ENCODE data around the gene ARHGAP24. TPM values are rescaled to one million over a fixed set of nuclear protein-coding genes. Genes with fewer than 3 reads are reported as not detected.

Gene ARHGAP24
- total and polyA plus RNA-seq, 2 donors (not counting 1 experiment from before 2014, with no cell fraction given): 48.4 to 141 TPM

GRCh38 chr4:85803856-85804255 lies 328.9 kb downstream of the ARHGAP24 start:
- Histone ChIP-seq H3K79me2 (ENCODE audit: control insufficient read depth, insufficient read depth, low read length) (peaks cover 31% of the 10 kb centered on the region), H3K9ac (ENCODE audit: low read length) (no peak overlapping the region), H4K20me1 (ENCODE audit: control insufficient read depth, insufficient read depth, low read length, poor library complexity, severe bottlenecking) (no peaks in the 10 kb centered on the region), H3K9me3 (ENCODE audit: control extremely low read depth in 1 of 3, control insufficient read depth in 2 of 3, insufficient read depth in 1 of 3, low read length in 2 of 3) (peaks cover 0 to 2% (median 0%) of the 10 kb centered on the region in 3 donors), H3K4me1 (ENCODE audit: control insufficient read depth in 2 of 2, insufficient read depth in 2 of 2, low read length in 2 of 2) (no peaks in the 10 kb centered on the region), H3K36me3 (replicated peaks in 1 of 2; ENCODE audit: control extremely low read depth in 1 of 2, control insufficient read depth in 1 of 2, extremely low read depth in 1 of 2, insufficient read depth in 2 of 2, low read length in 1 of 2) (peaks cover 2 to 5% of the 10 kb centered on the region in 2 experiments), H3K27ac (ENCODE audit: low read length in 2 of 2) (no peak overlapping the region), H3K27me3 (replicated peaks in 1 of 4; ENCODE audit: control extremely low read depth in 1 of 4, control insufficient read depth in 3 of 4, insufficient read depth in 4 of 4, low read length in 3 of 4) (no peaks in the 10 kb centered on the region), H2AFZ (ENCODE audit: insufficient read depth, low read depth, low read length, poor library complexity, severe bottlenecking) (no peak overlapping the region), H3K4me2 (replicated peaks; ENCODE audit: low read depth, low read length, poor library complexity, severe bottlenecking) (no peak overlapping the region), H3K4me3 (ENCODE audit: control extremely low read depth in 1 of 5, extremely low read depth in 1 of 5, insufficient read depth in 1 of 5, low read depth in 2 of 5, low read length in 4 of 5) (no peak overlapping the region)
- ChIA-PET CTCF (interaction anchor here (0.9 to 1.5 kb wide), 2 partner anchors 96 to 656 kb away, joined by 3 read pairs; no protein-coding TSS in a partner anchor), POLR2A (no interaction called here)
- ATAC-seq (ENCODE audit: low read depth) (no peak), DNase-seq (no peak)
- Mint-ChIP-seq H3K9me3 (ENCODE audit: insufficient read depth) (no peaks in the 10 kb centered on the region), H3K4me1 (no peaks in the 10 kb centered on the region), H3K27me3 (no peaks in the 10 kb centered on the region), H3K27ac (no peak overlapping the region), H3K4me3 (no peak overlapping the region)
- TF ChIP-seq, protein P1, sequence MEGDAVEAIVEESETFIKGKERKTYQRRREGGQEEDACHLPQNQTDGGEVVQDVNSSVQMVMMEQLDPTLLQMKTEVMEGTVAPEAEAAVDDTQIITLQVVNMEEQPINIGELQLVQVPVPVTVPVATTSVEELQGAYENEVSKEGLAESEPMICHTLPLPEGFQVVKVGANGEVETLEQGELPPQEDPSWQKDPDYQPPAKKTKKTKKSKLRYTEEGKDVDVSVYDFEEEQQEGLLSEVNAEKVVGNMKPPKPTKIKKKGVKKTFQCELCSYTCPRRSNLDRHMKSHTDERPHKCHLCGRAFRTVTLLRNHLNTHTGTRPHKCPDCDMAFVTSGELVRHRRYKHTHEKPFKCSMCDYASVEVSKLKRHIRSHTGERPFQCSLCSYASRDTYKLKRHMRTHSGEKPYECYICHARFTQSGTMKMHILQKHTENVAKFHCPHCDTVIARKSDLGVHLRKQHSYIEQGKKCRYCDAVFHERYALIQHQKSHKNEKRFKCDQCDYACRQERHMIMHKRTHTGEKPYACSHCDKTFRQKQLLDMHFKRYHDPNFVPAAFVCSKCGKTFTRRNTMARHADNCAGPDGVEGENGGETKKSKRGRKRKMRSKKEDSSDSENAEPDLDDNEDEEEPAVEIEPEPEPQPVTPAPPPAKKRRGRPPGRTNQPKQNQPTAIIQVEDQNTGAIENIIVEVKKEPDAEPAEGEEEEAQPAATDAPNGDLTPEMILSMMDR (IDR thresholded peaks at IDR 0.05): no peak
- WGBS (ENCODE audit: insufficient coverage): 100% methylated on average over 1 of the region's 4 CpGs
- intact Hi-C loops (cut with micrococcal nuclease): no loop called here

DNA sequence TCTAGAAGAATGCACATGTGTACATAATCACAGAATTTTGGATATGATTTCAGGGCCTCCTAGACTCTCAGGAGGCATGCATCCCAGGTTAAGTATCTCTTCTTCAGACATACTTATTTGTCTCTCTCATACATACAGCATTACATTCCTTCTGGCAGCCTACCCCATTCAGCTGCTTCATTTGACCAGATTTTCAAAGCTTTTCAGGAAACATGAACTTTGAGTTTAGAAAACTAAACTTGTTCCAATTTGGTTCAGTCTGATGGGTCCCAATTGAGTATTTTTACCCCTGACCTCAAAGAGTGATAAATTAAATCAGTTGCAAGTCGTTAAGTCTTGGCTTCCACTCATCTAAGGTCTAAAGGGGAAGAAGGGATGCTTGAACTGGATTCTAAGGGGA lies 330.9 kb downstream of the ARHGAP24 start:
- Histone ChIP-seq H3K4me3 (ENCODE audit: control extremely low read depth in 1 of 5, extremely low read depth in 1 of 5, insufficient read depth in 1 of 5, low read depth in 2 of 5, low read length in 4 of 5) (no peak overlapping the region), H3K36me3 (replicated peaks in 1 of 2; ENCODE audit: control extremely low read depth in 1 of 2, control insufficient read depth in 1 of 2, extremely low read depth in 1 of 2, insufficient read depth in 2 of 2, low read length in 1 of 2) (peaks cover 2 to 9% of the 10 kb centered on the region in 2 experiments), H3K9ac (ENCODE audit: low read length) (no peak overlapping the region), H3K79me2 (ENCODE audit: control insufficient read depth, insufficient read depth, low read length) (peaks cover 24% of the 10 kb centered on the region), H2AFZ (ENCODE audit: insufficient read depth, low read depth, low read length, poor library complexity, severe bottlenecking) (no peak overlapping the region), H3K9me3 (ENCODE audit: control extremely low read depth in 1 of 3, control insufficient read depth in 2 of 3, insufficient read depth in 1 of 3, low read length in 2 of 3) (no peaks in the 10 kb centered on the region), H3K27me3 (replicated peaks in 1 of 4; ENCODE audit: control extremely low read depth in 1 of 4, control insufficient read depth in 3 of 4, insufficient read depth in 4 of 4, low read length in 3 of 4) (no peaks in the 10 kb centered on the region), H4K20me1 (ENCODE audit: control insufficient read depth, insufficient read depth, low read length, poor library complexity, severe bottlenecking) (peaks cover 3% of the 10 kb centered on the region), H3K27ac (ENCODE audit: low read length in 2 of 2) (no peak overlapping the region), H3K4me2 (replicated peaks; ENCODE audit: low read depth, low read length, poor library complexity, severe bottlenecking) (no peak overlapping the region), H3K4me1 (ENCODE audit: control insufficient read depth in 2 of 2, insufficient read depth in 2 of 2, low read length in 2 of 2) (no peaks in the 10 kb centered on the region)
- DNase-seq (no peak), ATAC-seq (ENCODE audit: low read depth) (no peak)
- intact Hi-C loops (cut with micrococcal nuclease): no loop called here
- WGBS (ENCODE audit: insufficient coverage): no CpG with 5 or more reads among the region's 1 CpG
- TF ChIP-seq, protein P1 (IDR thresholded peaks at IDR 0.05): no peak
- TF ChIP-seq EZH2 (IDR thresholded peaks at IDR 0.05; ENCODE audit: borderline replicate concordance, insufficient read depth, low read depth, low read length, poor library complexity, severe bottlenecking): no peak
- ChIA-PET CTCF (interaction anchor here (2.5 kb wide), 1 partner anchor 9 kb away, joined by 20 read pairs; no protein-coding TSS in a partner anchor), POLR2A (no interaction called here)
- H3K4me1 Mint-ChIP-seq: no peaks in the 10 kb centered on the region
- H3K27ac Mint-ChIP-seq: no peak overlapping the region
- H3K27me3 Mint-ChIP-seq: no peaks in the 10 kb centered on the region
- no peak overlapping the region for H3K4me3 Mint-ChIP-seq
- H3K9me3 Mint-ChIP-seq (ENCODE audit: insufficient read depth): no peaks in the 10 kb centered on the region
